HepG2 (cell line): ENCODE results near the gene PIGK. TPM values are rescaled to one million over a fixed set of nuclear protein-coding genes. Genes with fewer than 3 reads are reported as not detected.

ENCODE experiments used
- ATAC-seq: fragments of 200-7000 bp; cut with Tn5 transposase; 3 replicates; pipeline ENCODE4 v1.9.1; 2020; ENCODE audit warnings: mild to moderate bottlenecking, moderate library complexity
- BruUV-seq: library from RNA; stranded (reverse); fragments of 400-500 nt; replicated peaks from 2 replicates; lab custom pipeline; 2021; lab: Mats Ljungman, UMichigan
- CTCF ChIA-PET: fragments of 300-600 bp; formaldehyde crosslinking; extraction: SDS; loops from one replicate; lab custom pipeline; 2021; ENCODE audit warnings: low total read pairs, inconsistent platforms, low intra/inter-chr PET ratio; lab: Yijun Ruan, JAX
- POLR2A ChIA-PET: fragments of 350-600 bp; sonication (Branson Sonifier 250); formaldehyde crosslinking; loops from one replicate; lab custom pipeline; 2020; ENCODE audit warnings: antibody characterized with exemption, inconsistent platforms; lab: Yijun Ruan, JAX
- DNase-seq: peaks from one replicate; pipeline ENCODE4 v3.0.0-alpha.2; 2015; ENCODE audit warnings: low spot score
- FAIRE-seq: peaks from 3 replicates; lab custom pipeline; 2011; peaks lifted over from hg19 to GRCh38; lab: Jason Lieb, UNC
- H2AFZ ChIP-seq: one replicate; pipeline ENCODE4 v1.6.1; 2011; ENCODE audit warnings: low read length, inconsistent platforms
- H3K27ac ChIP-seq: fragments of 300-600 bp; 3 replicates; pipeline ENCODE4 v1.8.0; 2011; ENCODE audit warnings: mixed run types, mild to moderate bottlenecking, mixed read lengths, low read length, inconsistent platforms; ENCODE audit not compliant: insufficient read depth; ENCODE audit errors: extremely low read length
- H3K27me3 ChIP-seq, 2 experiments: fragments of 200-600 bp in 1 of 2; 2 replicates in 1 of 2; 3 replicates in 1 of 2; pipeline versions ENCODE4 v1.6.0 to v1.8.0; 2011; ENCODE audit warnings: low read length in 2 of 2, mild to moderate bottlenecking in 2 of 2, moderate library complexity in 2 of 2, inconsistent platforms in 1 of 2; ENCODE audit not compliant: insufficient read depth in 2 of 2, control insufficient read depth in 1 of 2
- H3K36me3 ChIP-seq, 2 experiments: fragments of 200-600 bp in 1 of 2; replicated peaks in 1 of 2; 2 replicates in 1 of 2; 3 replicates in 1 of 2; pipeline versions ENCODE4 v1.5.1 to v1.8.0; 2011; ENCODE audit warnings: low read length in 2 of 2, inconsistent platforms in 1 of 2; ENCODE audit not compliant: insufficient read depth in 2 of 2, control insufficient read depth in 1 of 2
- H3K4me1 ChIP-seq: 2 replicates; pipeline ENCODE4 v1.5.1; 2012; ENCODE audit warnings: low read length, inconsistent platforms; ENCODE audit not compliant: insufficient read depth
- H3K4me2 ChIP-seq: 2 replicates; pipeline ENCODE4 v1.6.0; 2011; ENCODE audit warnings: low read depth, low read length, inconsistent platforms
- H3K4me3 ChIP-seq, 3 experiments: fragments of 200-600 bp in 1 of 3; sonication (generic), shearing (Covaris generic) in 1 of 3; replicated peaks in 1 of 3; 2 replicates each; pipeline ENCODE4 v1.5.1; 2011 to 2016; ENCODE audit warnings: low read length in 3 of 3, inconsistent platforms in 2 of 3, low read depth in 2 of 3, mild to moderate bottlenecking in 2 of 3, control low read depth in 1 of 3, mixed read lengths in 1 of 3; ENCODE audit not compliant: insufficient read depth in 1 of 3
- H3K79me2 ChIP-seq: one replicate; pipeline ENCODE4 v1.6.1; 2011; ENCODE audit warnings: low read length, inconsistent platforms; ENCODE audit not compliant: insufficient read depth
- H3K9ac ChIP-seq: 2 replicates; pipeline ENCODE4 v1.6.0; 2011; ENCODE audit warnings: mild to moderate bottlenecking, low read depth, low read length, inconsistent platforms; ENCODE audit not compliant: insufficient read depth
- H3K9me3 ChIP-seq: 2 replicates; pipeline ENCODE4 v1.5.1; 2012; ENCODE audit warnings: mild to moderate bottlenecking, low read length
- H4K20me1 ChIP-seq: 2 replicates; pipeline ENCODE4 v1.6.0; 2011; ENCODE audit warnings: inconsistent platforms, mild to moderate bottlenecking, low read length, moderate library complexity; ENCODE audit not compliant: insufficient read depth
- FOSL1 ChIP-seq: sonication (generic); formaldehyde crosslinking; IDR thresholded peaks from 2 replicates; pipeline ENCODE4 v1.9.0; 2021; ENCODE audit warnings: missing genetic modification reagents, borderline replicate concordance
- FOXP1 ChIP-seq, 2 experiments: fragments of 450-650 bp in 1 of 2; IDR thresholded peaks; 2 replicates each; pipeline ENCODE4 v1.6.1; 2017 to 2018; ENCODE audit warnings: antibody characterized with exemption in 1 of 2
- HMGA1 ChIP-seq: sonication (generic); formaldehyde crosslinking; conservative IDR thresholded peaks from 2 replicates; pipeline ENCODE4 v1.4.0; 2020; ENCODE audit warnings: missing genetic modification reagents
- KLF15 ChIP-seq: sonication (generic); formaldehyde crosslinking; IDR thresholded peaks from 2 replicates; pipeline ENCODE4 v1.8.1; 2023; ENCODE audit warnings: borderline replicate concordance, mild to moderate bottlenecking, inconsistent platforms, missing genetic modification reagents, mixed read lengths
- MAZ ChIP-seq, 2 experiments: sonication (generic) in 1 of 2; formaldehyde crosslinking in 1 of 2; IDR thresholded peaks; 2 replicates each; pipeline versions ENCODE4 v1.5.0 to v1.6.1; 2012 to 2020; ENCODE audit warnings: low read depth in 2 of 2, mild to moderate bottlenecking in 2 of 2, borderline replicate concordance in 1 of 2, improper control_type of control experiment in 1 of 2, low read length in 1 of 2, missing genetic modification reagents in 1 of 2, moderate library complexity in 1 of 2
- NFRKB ChIP-seq: fragments of 450-650 bp; IDR thresholded peaks from 2 replicates; pipeline ENCODE4 v1.6.1; 2017
- NR2F2 ChIP-seq: IDR thresholded peaks from 2 replicates; pipeline ENCODE4 v1.6.1; 2012; ENCODE audit warnings: low read depth, inconsistent platforms, borderline replicate concordance
- SAP130 ChIP-seq: IDR thresholded peaks from 2 replicates; pipeline ENCODE4 v1.6.1; 2016; ENCODE audit warnings: low read depth
- TARDBP ChIP-seq: sonication (generic); formaldehyde crosslinking; IDR thresholded peaks from 2 replicates; pipeline ENCODE4 v1.8.0; 2022; ENCODE audit warnings: mild to moderate bottlenecking, missing genetic modification reagents
- TSC22D2 ChIP-seq: sonication (generic); formaldehyde crosslinking; IDR thresholded peaks from 2 replicates; pipeline ENCODE4 v1.5.1; 2020; ENCODE audit warnings: missing genetic modification reagents, mild to moderate bottlenecking, borderline replicate concordance
- ZIK1 ChIP-seq: sonication (generic); formaldehyde crosslinking; IDR thresholded peaks from 2 replicates; pipeline ENCODE4 v1.5.0; 2020; ENCODE audit warnings: mild to moderate bottlenecking, low read depth, missing genetic modification reagents, borderline replicate concordance
- ZKSCAN5 ChIP-seq: sonication (generic); formaldehyde crosslinking; IDR thresholded peaks from 2 replicates; pipeline ENCODE4 v1.5.1; 2020; ENCODE audit warnings: mild to moderate bottlenecking, missing genetic modification reagents
- ZNF136 ChIP-seq: sonication (generic); formaldehyde crosslinking; IDR thresholded peaks from 2 replicates; pipeline ENCODE4 v1.8.1; 2022; ENCODE audit warnings: low read depth, mild to moderate bottlenecking, moderate library complexity, missing genetic modification reagents
- ZNF142 ChIP-seq: sonication (generic); formaldehyde crosslinking; IDR thresholded peaks from 2 replicates; pipeline ENCODE4 v1.4.0; 2020; ENCODE audit warnings: missing genetic modification reagents
- ZNF205 ChIP-seq: IDR thresholded peaks from 2 replicates; pipeline ENCODE4 v1.6.1; 2018; ENCODE audit warnings: missing biosample characterization, missing genetic modification reagents
- ZNF33A ChIP-seq: sonication (generic); formaldehyde crosslinking; IDR thresholded peaks from 2 replicates; pipeline ENCODE4 v1.5.1; 2020; ENCODE audit warnings: missing genetic modification reagents, mild to moderate bottlenecking, moderate library complexity, borderline replicate concordance
- WGBS: methylation state at CpG from one replicate; pipeline ENCODE4 v1.1.6; 2017; ENCODE audit warnings: low lambda C conversion rate; 5-methylcytosine and 5-hydroxymethylcytosine counted together
- in situ Hi-C: cut with HindIII; loops from 2 replicates; pipeline ENCODE4 v1.10.0; 2017; ENCODE audit warnings: low pct_unique_long_range_greater_than_20kb; ENCODE audit not compliant: extremely low pct_ligation_motif_present
- intact Hi-C: fragments of 100-400 bp; cut with micrococcal nuclease; formaldehyde crosslinking; loops from one replicate; pipeline ENCODE4 v1.10.0; 2022; ENCODE audit not compliant: unreplicated experiment
- polyA plus RNA-seq, 8 experiments: library from polyadenylated mRNA; depleted of rRNA in 3 of 8; stranded (reverse) in 7 of 8; unstranded in 1 of 8; fragments of >200 nt; fragmentation: Illumina TruSeq in 4 of 8; extraction: Trizol in 4 of 8; gene quantifications; 2 replicates each; pipeline versions ENCODE4 v1.2.1 to v1.2.3, GENCODE V29; 2011 to 2016; ENCODE audit warnings: low read depth in 4 of 8, missing spikeins in 1 of 8, mixed read lengths in 1 of 8; ENCODE audit not compliant: insufficient read depth in 1 of 8
- total RNA-seq, 5 experiments: library from RNA; depleted of rRNA; stranded (reverse); fragments of >200 nt; fragmentation: Illumina TruSeq; extraction: Trizol; gene quantifications; 2 replicates each; pipeline ENCODE4 v1.2.3, GENCODE V29; 2016; ENCODE audit warnings: low read depth in 1 of 5
- TF ChIP-seq, protein P1 (sequence below): sonication (generic); formaldehyde crosslinking; IDR thresholded peaks from 2 replicates; pipeline ENCODE4 v1.8.1; 2023; ENCODE audit warnings: mild to moderate bottlenecking, inconsistent platforms, moderate library complexity, missing genetic modification reagents, borderline replicate concordance
- TF ChIP-seq, protein P2 (sequence below): sonication (generic); formaldehyde crosslinking; IDR thresholded peaks from 2 replicates; pipeline ENCODE4 v1.8.1; 2023; ENCODE audit warnings: missing genetic modification reagents, mild to moderate bottlenecking, borderline replicate concordance

PIGK gene
- total and polyA plus RNA-seq, 2 of the 13 experiments (the other 11 are each of a cell fraction or from before 2014, with no cell fraction given), result 14.7 to 38.5 TPM

DNA sequence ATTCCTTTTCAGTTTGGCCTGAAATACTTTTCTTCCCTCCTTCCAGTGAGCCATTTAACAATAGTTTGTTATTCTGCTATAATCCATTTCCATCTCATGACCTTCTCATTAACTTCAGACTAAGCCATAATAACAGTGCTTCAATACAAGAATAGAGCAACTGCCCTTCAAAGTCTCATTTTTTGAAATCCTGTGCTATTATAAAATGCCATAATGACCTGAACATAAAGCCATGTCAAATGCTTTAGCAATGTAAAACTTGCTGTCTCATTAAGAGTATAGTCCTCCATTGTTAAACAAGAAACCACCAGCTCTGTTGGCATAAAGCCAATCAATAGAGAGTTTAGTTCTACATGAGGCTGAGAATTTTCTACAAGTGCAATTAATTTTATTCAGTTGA is 9.6 kb upstream of the PIGK start (continued):
- TF ChIP-seq, protein P1, sequence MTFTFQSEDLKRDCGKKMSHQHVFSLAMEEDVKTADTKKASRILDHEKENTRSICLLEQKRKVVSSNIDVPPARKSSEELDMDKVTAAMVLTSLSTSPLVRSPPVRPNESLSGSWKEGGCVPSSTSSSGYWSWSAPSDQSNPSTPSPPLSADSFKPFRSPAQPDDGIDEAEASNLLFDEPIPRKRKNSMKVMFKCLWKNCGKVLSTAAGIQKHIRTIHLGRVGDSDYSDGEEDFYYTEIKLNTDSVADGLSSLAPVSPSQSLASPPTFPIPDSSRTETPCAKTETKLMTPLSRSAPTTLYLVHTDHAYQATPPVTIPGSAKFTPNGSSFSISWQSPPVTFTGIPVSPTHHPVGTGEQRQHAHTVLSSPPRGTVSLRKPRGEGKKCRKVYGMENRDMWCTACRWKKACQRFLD (CRISPR knock-in tag), result no peak
- TF ChIP-seq TSC22D2 (no peak), FOSL1 (CRISPR knock-in tag) (no peak), NFRKB (no peak)

DNA sequence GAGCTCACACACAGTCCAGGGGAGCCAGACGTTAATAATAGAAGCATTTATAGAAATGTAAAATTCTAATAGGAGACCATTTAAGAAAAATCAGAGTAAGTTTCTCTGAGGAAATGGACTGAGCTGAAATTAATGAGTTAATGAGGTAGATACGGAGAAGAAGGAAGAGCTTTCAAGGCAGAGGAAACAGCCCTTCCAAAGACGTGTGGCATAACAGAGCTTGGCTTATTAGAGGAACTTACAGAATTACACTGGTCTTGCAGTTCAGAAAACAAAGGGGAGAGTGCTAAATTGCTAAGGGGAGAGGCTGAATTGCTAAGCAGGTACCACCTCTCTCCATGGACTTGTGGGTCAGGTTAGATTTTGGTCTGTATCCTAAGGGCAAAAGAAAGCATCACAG is 8.2 kb upstream of the PIGK start:
- no peak overlapping the region for H2AFZ ChIP-seq
- H3K9me3 ChIP-seq, result no peaks in the 10 kb centered on the region
- H3K36me3 ChIP-seq, result no peaks in the 10 kb centered on the region
- CTCF ChIA-PET, result no interaction called here
- no peak overlapping the region for H3K9ac ChIP-seq
- H3K27ac ChIP-seq, result no peak overlapping the region
- FAIRE-seq (no peak), ATAC-seq (no peak), DNase-seq (no peak)
- no TSS peak for BruUV-seq
- H3K4me2 ChIP-seq, result no peak overlapping the region
- POLR2A ChIA-PET, result no interaction called here
- H3K4me3 ChIP-seq, result no peak overlapping the region
- H3K27me3 ChIP-seq, result no peaks in the 10 kb centered on the region; a peak in 1 of 5 replicates
- no peaks in the 10 kb centered on the region for H3K4me1 ChIP-seq
- intact Hi-C loops, result no loop called here
- no peaks in the 10 kb centered on the region for H3K79me2 ChIP-seq
- 48% methylated on average over 3 of the region's 3 CpGs for WGBS
- in situ Hi-C loops, result no loop called here
- no peaks in the 10 kb centered on the region for H4K20me1 ChIP-seq
- TF ChIP-seq NR2F2, result no peak
- TF ChIP-seq, protein P2, sequence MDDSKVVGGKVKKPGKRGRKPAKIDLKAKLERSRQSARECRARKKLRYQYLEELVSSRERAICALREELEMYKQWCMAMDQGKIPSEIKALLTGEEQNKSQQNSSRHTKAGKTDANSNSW (CRISPR knock-in tag), result no peak
- TF ChIP-seq FOXP1 (IDR thresholded peaks at IDR 0.05), result no peak
- TF ChIP-seq FOXP1 (CRISPR knock-in tag; IDR thresholded peaks at IDR 0.05), result no peak
- no peak for TF ChIP-seq MAZ (IDR thresholded peaks at IDR 0.05; ENCODE audit: borderline replicate concordance, low read depth, low read length)
- no peak for TF ChIP-seq MAZ (CRISPR knock-in tag; IDR thresholded peaks at IDR 0.05; ENCODE audit: low read depth)
- no peak for TF ChIP-seq TARDBP (CRISPR knock-in tag)
- TF ChIP-seq SAP130 (CRISPR knock-in tag), result no peak
- no peak for TF ChIP-seq ZNF33A (CRISPR knock-in tag)
- no peak for TF ChIP-seq ZNF142
- TF ChIP-seq ZNF136 (CRISPR knock-in tag), result no peak
- TF ChIP-seq ZNF205 (CRISPR knock-in tag), result no peak
- TF ChIP-seq KLF15 (CRISPR knock-in tag), result no peak
- TF ChIP-seq ZIK1 (CRISPR knock-in tag), result no peak
- TF ChIP-seq ZKSCAN5 (CRISPR knock-in tag), result no peak
- no peak for TF ChIP-seq HMGA1 (CRISPR knock-in tag)
